Measurements from ENCODE around the gene GFRA4.

- no peak for TF ChIP-seq POLR2A (IDR thresholded peaks at IDR 0.05)
- TF ChIP-seq CTCF (IDR thresholded peaks at IDR 0.05), result no peak
- TF ChIP-seq EP300 (IDR thresholded peaks at IDR 0.05), result no peak
These were observed 19.0 kb upstream of the GFRA4 start, which contains the start of gene ADAM33 for GRCh38 chr20:3681931-3682781.

All from ovary (tissue), 3 donors.